ENCODE data around the gene GATM.
A peak's percentile ranks its signal among the peaks of the same experiment; 100 is the strongest.
"Not testable (repeated sequence)": the region's sequence is repeated elsewhere in the genome, so short reads cannot be mapped to it uniquely, and the experiment has no call there.

The GATM gene

DNA sequence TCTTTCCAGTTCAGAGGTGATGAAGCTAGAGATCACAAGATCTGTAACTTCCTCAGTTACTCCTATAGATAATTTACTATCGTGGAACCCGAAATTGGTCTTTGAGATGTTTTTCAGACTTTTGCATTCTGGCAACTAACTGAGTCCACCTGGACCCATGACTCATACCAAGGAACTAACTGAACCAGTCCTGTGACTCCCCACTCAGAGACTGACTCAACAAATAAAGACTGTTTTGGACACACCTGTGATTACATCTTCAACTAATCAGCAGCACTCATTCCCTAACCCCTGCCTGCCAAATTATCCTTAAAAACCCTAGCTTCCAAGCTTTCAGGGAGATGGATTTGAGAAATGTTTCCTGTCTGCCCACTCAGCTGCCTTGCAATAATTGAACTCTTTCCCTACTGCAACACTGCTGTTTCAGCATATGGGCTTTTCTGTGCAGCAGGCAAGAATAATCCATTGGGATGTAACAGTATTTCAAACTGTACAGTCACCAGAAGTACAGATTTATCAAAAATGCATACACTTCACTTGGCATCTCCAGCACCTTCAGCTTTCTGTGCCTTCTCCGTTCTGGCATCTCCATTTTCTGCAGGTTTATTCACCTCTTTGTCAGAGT is 57.7 kb downstream of the GATM start:
- in situ Hi-C loops (cut with MboI; ENCODE audit: low pct_unique_long_range_greater_than_20kb, low sequenced_read_pairs), result no loop called here
- DNase-seq, result no peak

DNA sequence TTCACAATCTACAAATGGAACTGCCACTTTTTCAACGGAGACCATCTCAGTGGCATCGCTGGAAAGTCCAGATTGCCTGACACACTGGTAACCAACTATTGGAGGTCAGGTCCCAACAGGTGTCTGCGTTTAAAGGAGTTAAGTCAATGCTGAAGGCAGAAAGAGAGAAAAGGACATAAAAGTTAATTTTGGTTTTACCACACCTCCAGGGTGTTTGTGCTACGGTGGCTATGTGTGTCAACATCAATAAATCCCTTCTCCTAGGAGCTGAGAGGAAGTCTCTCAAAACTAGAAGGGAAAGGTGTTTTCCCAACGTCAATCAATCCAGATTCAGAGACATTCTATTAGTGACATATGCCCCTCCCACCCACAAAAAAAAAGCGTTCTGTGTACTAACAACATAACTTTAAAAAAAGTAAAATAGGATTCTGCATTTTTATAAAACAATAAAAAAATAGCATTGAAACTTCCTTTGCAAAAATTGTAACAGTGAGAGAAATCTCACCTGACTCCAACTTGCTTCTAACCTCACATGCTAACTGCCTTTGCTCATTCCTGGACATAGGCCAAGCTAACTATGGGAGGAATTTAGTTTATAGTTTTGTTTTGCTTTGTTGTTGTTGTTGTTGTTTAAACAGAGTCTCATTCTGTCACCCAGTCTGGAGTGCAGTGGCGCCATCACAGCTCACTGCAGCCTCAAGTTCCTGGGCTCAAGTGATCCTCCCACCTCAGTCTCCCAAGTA is 58.7 kb downstream of the GATM start:
- in situ Hi-C loops (cut with MboI; ENCODE audit: low pct_unique_long_range_greater_than_20kb, low sequenced_read_pairs), result no loop called here
- DNase-seq, result no peak

DNA sequence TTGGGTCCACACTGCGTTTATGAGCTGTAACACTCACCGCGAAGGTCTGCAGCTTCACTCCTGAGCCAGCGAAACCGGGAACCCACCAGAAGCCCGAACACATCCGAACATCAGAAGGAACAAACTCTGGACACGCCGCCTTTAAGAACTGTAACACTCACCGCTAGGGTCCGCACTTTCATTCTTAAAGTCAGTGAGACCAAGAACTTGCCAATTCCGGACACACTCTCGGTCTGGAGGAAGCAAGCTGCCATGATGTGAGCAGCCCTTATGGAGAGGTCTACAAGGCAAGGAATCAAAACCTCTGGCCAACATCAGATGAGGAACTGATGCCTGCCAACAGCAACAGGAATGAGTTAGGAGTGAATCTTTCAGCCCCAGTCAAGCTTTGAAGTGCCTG is 63.4 kb downstream of the GATM start:
- in situ Hi-C loops (cut with MboI; ENCODE audit: low pct_unique_long_range_greater_than_20kb, low sequenced_read_pairs), result no loop called here
- peak; percentile 61 for DNase-seq

DNA sequence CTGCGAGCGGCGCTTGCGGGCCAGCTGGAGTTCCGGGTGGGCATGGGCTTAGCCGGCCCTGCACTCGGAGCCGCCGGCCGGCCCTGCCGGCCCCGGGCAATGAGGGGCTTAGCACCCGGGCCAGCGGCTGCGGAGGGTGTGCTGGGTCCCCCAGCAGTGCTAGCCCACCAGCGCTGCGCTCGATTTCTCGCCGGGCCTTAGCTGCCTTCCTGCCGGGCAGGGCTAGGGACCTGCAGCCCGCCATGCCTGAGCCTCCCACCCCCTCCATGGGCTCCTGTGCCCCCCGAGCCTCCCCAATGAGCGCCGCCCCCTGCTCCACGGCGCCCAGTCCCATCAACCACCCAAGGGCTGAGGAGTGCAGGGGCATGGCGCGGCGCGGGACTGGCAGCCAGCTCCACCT is 64.2 kb downstream of the GATM start:
- DNase-seq; in situ Hi-C loops (cut with MboI; ENCODE audit: low pct_unique_long_range_greater_than_20kb, low sequenced_read_pairs): not testable (repeated sequence)

Data from KBM-7 (cell line).